HG03571 (cell line): ENCODE measurements around the gene IPO8.
"Not testable (repeated sequence)": the region's sequence is repeated elsewhere in the genome, so short reads cannot be mapped to it uniquely, and the experiment has no call there.

Source experiments
- ATAC-seq: cut with Tn5 transposase; IDR thresholded peaks from one replicate; pipeline ENCODE4 v1.9.1; 2021; ENCODE audit not compliant: unreplicated experiment

IPO8 gene

DNA sequence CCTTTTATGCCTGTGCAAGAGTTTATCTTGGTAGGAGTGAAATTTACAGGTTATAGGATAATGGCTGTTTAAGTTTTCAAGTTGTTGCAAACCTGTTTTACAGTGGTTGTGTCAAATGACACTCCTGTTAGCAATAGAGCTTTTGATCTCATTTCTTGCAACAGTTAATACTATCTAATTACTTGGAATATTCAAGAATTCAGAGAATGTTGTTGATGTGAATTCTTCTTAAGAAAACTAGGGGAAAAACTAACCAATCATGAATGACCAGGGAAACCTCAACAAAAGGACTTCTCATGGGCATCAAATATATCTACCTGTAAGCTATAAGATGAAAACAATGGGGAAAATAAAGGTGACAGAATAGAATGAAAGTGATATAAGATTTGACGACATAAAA lies 85.0 kb downstream of the IPO8 start:
- no peak for ATAC-seq

DNA sequence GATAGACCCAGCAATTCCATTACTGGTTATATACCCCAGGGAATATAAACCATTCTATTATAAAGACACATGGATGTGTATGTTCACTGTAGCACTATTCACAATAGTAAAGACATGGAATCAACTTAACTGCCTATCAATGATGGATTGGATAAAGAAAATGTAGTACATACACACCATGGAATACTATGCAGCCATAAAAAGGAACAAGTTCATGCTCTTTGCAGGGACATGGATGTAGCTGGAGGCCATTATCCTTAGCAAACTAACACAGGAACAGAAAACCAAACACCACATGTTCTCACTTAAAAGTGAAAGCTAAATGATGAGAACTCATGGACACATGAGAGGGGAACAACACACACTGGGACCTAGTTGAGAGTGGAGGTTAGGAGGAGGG lies 85.8 kb downstream of the IPO8 start:
- not testable (repeated sequence) for ATAC-seq

DNA sequence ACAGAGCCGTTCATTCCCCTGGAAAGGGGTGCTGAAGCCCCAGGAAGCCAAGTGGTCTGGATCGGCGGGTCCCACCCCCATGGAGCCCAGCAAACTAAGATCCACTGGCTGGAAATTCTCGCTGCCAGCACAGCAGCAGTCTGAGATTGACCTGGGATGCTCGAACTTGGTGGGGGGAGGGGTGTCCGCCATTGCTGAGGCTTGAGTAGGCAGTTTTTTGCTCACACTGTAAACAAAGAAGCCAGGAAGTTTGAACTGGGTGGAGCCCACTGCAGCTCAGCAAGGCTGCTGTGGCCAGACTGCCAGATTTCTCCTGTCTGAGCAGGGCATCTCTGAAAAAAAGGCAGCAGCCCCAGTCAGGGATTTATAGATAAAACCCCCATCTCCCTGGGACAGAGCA lies 91.4 kb downstream of the IPO8 start:
- not testable (repeated sequence) for ATAC-seq

DNA sequence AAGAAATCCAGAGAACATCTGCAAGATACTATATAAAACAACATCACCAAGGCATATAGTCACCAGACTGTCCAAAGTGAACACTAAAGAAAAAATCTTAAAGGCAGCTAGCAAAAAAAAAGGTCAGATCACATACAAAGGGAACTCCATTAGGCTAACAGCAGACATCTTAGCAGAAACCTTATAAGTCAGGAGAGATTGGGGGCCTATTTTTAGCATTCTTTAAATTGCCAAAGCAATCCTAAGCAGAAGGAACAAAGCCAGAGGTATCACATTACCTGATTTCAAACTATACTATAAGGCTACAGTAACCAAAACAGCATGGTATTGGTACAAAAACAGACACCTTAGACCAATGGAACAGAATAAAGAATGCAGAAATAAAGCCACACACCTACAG lies 92.5 kb downstream of the IPO8 start:
- no peak for ATAC-seq

DNA sequence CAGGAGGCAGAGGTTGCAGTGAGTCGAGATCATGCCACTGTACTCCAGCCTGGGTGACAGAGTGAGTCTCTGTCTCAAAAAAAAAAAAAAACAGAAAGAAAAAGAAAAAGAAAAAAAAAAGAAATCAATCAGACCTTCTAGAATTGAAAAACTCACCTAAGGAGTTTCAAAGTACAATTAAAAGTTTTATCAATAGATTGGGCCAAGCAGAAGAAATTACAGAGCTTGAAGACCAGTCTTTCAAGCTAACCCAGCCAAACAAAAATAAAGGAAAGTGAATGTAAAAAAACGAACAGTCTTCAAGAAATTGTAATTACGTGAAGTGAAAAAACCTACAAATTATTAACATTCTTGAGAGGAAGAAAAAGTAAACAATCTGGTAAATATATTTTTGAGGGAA lies 93.0 kb downstream of the IPO8 start:
- ATAC-seq, result no peak

DNA sequence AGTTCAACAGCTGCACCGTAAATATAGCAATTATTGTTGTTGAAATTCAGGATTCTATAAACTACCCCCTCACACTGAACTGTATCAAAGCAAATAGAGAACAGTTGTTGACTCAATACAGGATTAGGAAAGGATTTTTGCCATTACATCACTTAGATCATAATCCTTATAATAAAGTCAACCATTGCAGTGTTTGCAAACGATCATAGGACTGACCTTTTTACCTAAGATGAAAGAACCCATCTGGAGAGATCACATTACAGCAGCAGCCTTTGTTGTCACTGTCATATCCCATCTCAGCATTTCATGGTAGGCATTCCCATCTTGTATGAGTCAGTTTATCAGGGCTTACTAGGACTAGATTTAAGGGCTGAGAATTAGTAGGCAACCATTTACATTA lies 96.1 kb downstream of the IPO8 start:
- no peak for ATAC-seq

DNA sequence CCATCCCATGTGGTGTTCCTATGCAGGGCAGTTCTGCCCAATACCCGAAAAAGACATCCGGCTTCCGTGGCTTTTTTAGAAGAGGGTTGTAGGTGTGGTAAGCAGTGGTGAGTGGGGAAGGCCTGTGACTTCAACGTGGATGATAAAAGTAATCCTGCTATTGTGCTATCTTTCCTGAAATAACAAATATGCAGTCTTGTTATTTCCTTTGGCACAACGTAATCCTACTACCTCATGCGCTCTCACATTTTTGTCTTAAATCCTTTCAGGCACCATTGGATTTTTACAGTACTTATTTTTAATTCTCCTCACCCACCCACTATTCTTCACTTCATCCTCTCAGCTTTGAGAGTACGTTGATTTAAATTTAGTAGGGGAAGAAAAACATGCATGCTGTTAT lies 96.8 kb downstream of the IPO8 start:
- ATAC-seq, result no peak

DNA sequence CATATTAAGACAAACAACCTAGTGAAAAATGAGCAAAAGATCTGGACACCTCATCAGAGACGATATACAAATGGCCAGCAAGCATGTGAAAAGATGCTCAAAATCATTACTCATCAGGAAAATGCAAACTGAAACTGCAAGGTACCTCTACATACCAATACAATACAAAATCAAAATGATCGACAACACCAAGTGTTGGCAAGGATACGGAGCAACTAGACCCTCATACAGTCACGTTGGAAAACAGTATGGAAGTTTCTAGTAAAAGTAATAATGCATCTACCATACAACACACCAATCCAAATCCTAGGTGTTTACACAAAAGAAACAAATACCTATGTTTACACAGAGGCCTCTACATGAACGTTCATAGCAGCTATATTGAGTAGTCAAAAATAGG lies 99.9 kb downstream of the IPO8 start:
- no peak for ATAC-seq

DNA sequence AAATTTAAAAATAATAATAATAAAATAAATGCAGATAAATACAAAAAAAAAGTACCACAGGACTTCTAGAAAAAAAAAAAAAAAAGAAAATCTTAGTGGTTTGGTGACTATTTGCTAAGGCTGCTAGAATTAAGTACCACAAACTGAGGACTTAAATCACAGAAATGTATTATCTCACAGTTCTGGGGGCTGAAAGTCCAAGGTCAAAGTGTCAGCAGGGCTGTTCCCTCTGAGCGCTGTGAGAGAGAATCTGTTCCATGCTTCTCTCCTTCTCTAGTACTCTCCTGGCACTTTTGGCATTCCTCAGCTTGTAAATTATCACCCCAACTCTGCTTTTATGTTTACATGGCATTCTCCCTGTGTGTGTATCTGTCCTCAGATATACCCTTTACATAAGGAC lies 101.2 kb downstream of the IPO8 start:
- no peak for ATAC-seq

DNA sequence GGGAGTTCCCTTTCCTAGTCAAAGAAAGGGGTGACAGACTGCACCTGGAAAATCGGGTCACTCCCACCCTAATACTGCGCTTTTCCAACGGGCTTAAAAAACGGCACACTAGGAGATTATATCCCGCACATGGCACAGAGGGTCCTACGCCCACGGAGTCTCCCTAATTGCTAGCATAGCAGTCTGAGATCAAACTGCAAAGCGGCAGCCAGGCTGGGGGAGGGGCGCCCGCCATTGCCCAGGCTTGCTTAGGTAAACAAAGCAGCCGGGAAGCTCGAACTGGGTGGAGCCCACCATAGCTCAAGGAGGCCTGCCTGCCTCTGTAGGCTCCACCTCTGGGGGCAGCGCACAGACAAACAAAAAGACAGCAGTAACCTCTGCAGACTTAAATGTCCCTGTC lies 107.1 kb downstream of the IPO8 start:
- ATAC-seq, result not testable (repeated sequence)

DNA sequence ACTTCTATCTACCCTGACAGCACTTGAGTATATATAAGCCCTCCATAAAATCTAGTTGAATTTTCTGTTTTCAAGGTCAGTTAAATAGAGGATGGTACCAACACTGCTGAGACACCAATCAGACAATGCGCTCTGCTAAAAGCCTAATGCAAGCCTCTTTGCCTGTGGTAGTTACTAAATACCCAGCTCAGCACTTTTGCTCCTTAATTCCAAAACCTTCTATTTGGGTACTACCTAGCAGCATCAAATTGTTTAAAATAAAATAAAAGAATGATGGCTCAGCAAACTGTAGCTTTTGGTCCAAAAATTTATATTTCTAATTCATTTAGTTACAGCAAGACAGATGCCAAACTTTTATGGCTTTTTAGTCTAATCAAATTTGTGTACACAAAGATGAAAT lies 107.9 kb downstream of the IPO8 start:
- no peak for ATAC-seq

DNA sequence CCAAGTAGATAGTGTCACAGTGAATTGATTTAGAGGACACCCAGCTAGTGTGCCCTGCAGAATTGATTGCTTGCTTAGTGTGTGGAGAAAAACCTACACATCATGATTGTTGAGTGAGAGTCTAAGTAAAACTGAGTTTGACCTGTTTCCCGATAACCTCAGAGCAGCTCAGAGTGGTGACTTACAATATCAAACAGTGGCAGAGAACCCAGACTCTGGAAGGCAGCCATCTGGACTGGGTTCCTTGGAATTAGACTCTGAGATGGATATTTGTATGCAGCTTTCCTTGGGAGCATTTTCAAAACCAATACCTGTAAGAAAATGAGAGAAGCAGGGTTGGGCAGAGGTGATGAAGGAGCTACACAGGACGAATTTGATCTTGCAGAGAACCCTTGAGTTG lies 109.8 kb downstream of the IPO8 start:
- ATAC-seq, result no peak

DNA sequence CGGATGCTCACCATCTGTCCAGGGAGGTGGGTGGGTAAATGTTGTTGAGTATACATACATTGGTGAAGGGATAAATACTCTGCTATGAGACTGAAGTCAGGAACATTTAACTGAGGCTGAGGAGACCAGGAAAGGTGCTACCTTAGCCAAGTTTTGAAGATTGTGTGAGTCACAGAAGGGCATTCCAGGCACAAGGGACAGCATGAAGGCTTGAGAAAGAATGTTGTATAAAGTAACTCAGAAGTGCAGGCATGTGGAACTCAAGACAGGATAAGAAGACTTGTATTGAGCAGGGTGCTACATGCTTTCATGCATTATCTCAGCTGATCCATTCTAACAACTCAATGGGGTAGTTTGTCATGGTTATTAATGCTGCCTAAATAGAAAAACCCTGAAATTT lies 112.7 kb downstream of the IPO8 start:
- no peak for ATAC-seq

DNA sequence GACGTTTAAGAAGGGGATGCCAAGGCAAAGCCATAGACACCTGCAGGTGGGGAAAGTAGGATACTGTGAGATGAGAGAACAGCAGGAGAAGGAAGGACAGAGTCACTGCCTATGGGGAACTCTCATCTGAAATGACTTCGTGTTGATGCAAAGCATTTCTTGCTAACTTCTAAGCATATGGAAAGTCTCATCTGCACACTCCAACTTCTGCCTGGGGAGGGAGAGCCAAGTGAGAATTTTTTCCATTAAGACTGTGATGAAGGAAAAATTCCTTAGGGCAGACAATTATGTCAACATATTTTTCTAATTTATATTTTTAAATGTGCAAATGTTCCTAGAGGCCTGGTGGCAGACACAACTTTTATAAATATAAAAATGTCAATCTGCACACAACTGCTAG lies 115.3 kb downstream of the IPO8 start:
- ATAC-seq, result no peak
